ENCODE measurements around the gene C4orf51. TPM values are rescaled to one million over a fixed set of nuclear protein-coding genes. Genes with fewer than 3 reads are reported as not detected.
A peak's percentile ranks its signal among the peaks of the same experiment; 100 is the strongest.

C4orf51 gene
- total and polyA plus RNA-seq, 8 donors = not detected

DNA sequence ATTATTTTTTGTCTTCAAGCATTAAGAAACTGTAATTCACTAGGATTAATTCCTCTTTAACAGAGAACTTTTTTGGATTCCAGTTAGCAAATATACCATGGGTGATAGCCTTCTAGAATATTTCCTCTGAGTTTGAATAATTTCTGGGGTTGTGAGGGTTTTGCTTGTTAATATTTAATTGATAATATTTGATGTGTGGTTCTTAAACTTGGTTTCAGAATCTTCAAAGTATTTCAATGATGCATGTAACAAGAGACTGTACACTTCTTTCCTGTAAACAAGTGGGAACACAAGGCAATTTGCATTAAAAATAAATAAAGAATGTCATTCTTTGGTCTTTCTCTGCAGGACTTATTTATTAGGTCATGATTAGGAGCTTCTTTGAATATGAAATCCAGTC, 9.5 kb upstream of the C4orf51 start:
- Histone ChIP-seq H3K4me3 (no peak overlapping the region), H3K4me1 (no peaks in the 10 kb centered on the region), H3K27ac (no peak overlapping the region), H3K36me3 (no peaks in the 10 kb centered on the region), H3K9me3 (no peaks in the 10 kb centered on the region), H3K27me3 (no peaks in the 10 kb centered on the region)
- TF ChIP-seq POLR2A (IDR thresholded peaks at IDR 0.05) (no peak), EP300 (IDR thresholded peaks at IDR 0.05) (no peak), CTCF (IDR thresholded peaks at IDR 0.05) (no peak), POLR2AphosphoS5 (IDR thresholded peaks at IDR 0.05) (no peak)
- intact Hi-C loops (cut with DNase I; ENCODE audit: low total_unique reads) = no loop called here
- no peak for DNase-seq

DNA sequence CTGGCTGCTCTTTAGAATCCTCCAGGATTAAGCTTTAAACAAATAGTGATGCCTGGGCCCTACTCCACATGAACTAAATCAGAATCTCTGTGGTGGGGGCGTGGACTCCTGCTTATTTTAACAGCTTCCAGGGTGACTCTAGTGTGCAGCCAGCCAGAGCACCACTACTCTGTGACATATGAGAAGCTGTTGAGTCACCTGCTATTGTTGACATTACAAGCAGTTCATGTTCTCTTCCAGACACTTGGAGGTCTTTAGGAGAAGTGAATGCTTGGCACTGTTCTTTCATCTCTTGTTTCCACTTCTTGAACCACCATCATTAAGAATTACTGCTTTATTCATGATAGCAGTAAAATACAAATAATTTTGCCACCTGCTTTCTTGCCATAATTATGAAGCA, 426 bp upstream of the C4orf51 start:
- peak overlapping the region in 4 of 5 donors; percentile 38 to 76 (median 69) for H3K27ac ChIP-seq
- 4 to 36% (median 24%) methylated on average over 1 of the region's 1 CpG for WGBS, 5 donors
- DNase-seq = peak; percentile 32 to 76
- peaks cover 9 to 26% (median 21%) of the 10 kb centered on the region in 4 donors for H3K4me1 ChIP-seq
- H3K27me3 ChIP-seq = no peaks in the 10 kb centered on the region
- TF ChIP-seq POLR2A (IDR thresholded peaks at IDR 0.05) = no peak
- peak in 1 of 3 donors; percentile 68 for TF ChIP-seq POLR2AphosphoS5 (IDR thresholded peaks at IDR 0.05)
- no peaks in the 10 kb centered on the region for H3K36me3 ChIP-seq
- H3K4me3 ChIP-seq = no peak overlapping the region
- no peaks in the 10 kb centered on the region for H3K9me3 ChIP-seq
- intact Hi-C loops (cut with DNase I; ENCODE audit: low total_unique reads) = no loop called here

DNA sequence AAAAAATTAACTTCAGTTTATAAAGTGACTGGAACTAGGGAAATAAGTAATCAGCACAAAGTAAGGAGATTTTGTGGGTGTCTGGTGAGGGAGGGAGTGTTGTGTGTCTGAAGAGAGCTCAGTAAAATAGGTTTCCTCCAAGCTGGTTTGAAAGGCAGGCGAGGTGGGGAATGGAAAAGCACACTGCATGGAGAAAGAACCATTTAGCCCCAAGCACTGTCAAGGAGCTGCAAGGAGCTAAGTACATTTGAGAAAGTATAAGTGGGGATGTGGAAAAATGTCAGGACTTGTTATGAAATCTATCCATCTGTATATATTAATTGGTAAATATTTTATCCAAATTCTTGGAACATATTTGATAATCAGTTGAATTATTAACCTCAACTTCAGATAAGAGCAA, 956 bp downstream of the C4orf51 start:
- intact Hi-C loops (cut with DNase I; ENCODE audit: low total_unique reads) = no loop called here
- DNase-seq = no peak
- no peaks in the 10 kb centered on the region for H3K27me3 ChIP-seq
- no peaks in the 10 kb centered on the region for H3K36me3 ChIP-seq
- peaks cover 9 to 26% (median 21%) of the 10 kb centered on the region in 4 donors for H3K4me1 ChIP-seq
- H3K9me3 ChIP-seq = no peaks in the 10 kb centered on the region
- TF ChIP-seq POLR2A (IDR thresholded peaks at IDR 0.05) (no peak), EP300 (IDR thresholded peaks at IDR 0.05) (no peak), CTCF (IDR thresholded peaks at IDR 0.05) (no peak), POLR2AphosphoS5 (IDR thresholded peaks at IDR 0.05) (no peak)
- H3K4me3 ChIP-seq = no peak overlapping the region
- 32 to 82% (median 50%) methylated on average over 1 of the region's 1 CpG for WGBS, 5 donors
- H3K27ac ChIP-seq = peak overlapping the region in 3 of 5 donors; percentile 63 to 76 (median 75)

- Histone ChIP-seq H3K9me3 (no peaks in the 10 kb centered on the region), H3K36me3 (no peaks in the 10 kb centered on the region), H3K27me3 (no peaks in the 10 kb centered on the region), H3K4me3 (no peak overlapping the region), H3K27ac (no peak overlapping the region), H3K4me1 (peaks cover 9 to 26% (median 21%) of the 10 kb centered on the region in 4 donors)
- no peak for DNase-seq
- intact Hi-C loops (cut with DNase I; ENCODE audit: low total_unique reads) = no loop called here
- TF ChIP-seq POLR2A (IDR thresholded peaks at IDR 0.05) (no peak), EP300 (IDR thresholded peaks at IDR 0.05) (no peak)
Measured at GRCh38 chr4:145681518-145681917, 1.6 kb downstream of the C4orf51 start.

GRCh38 chr4:145681956-145682355, 2.0 kb downstream of the C4orf51 start:
- no peak for TF ChIP-seq POLR2AphosphoS5 (IDR thresholded peaks at IDR 0.05)
- TF ChIP-seq POLR2A (IDR thresholded peaks at IDR 0.05) = no peak
- no peak for TF ChIP-seq CTCF (IDR thresholded peaks at IDR 0.05)
- TF ChIP-seq EP300 (IDR thresholded peaks at IDR 0.05) = no peak
- peaks cover 9 to 26% (median 21%) of the 10 kb centered on the region in 4 donors for H3K4me1 ChIP-seq
- intact Hi-C loops (cut with DNase I; ENCODE audit: low total_unique reads) = no loop called here
- no peaks in the 10 kb centered on the region for H3K9me3 ChIP-seq
- no peak overlapping the region for H3K4me3 ChIP-seq
- no peaks in the 10 kb centered on the region for H3K36me3 ChIP-seq
- no peak for DNase-seq
- no peak overlapping the region for H3K27ac ChIP-seq
- 89 to 97% (median 95%) methylated on average over 1 of the region's 1 CpG for WGBS, 5 donors
- no peaks in the 10 kb centered on the region for H3K27me3 ChIP-seq
